ENCODE data around the gene OPN4.

- TF ChIP-seq CTCF (conservative IDR thresholded peaks at IDR 0.05; ENCODE audit: low read depth, low read length): no peak
- no peak for TF ChIP-seq EZH2phosphoT487 (IDR thresholded peaks at IDR 0.05; ENCODE audit: borderline replicate concordance, low read length)
- no peak for TF ChIP-seq EZH2 (IDR thresholded peaks at IDR 0.05; ENCODE audit: low read length, unreplicated experiment)
Measured at GRCh38 chr10:86642021-86642420, 12.3 kb upstream of the OPN4 start.

Data from PC-3 (cell line).